HepG2 (cell line): ENCODE data around the gene PDK2. TPM values are rescaled to one million over a fixed set of nuclear protein-coding genes. Genes with fewer than 3 reads are reported as not detected.

ENCODE experiments used
- ADNP ChIP-seq: sonication (generic); formaldehyde crosslinking; IDR thresholded peaks from 2 replicates; pipeline ENCODE4 v1.4.0; 2020; ENCODE audit warnings: missing genetic modification reagents
- ARID4A ChIP-seq: sonication (generic); formaldehyde crosslinking; IDR thresholded peaks from 2 replicates; pipeline ENCODE4 v1.5.0; 2020; ENCODE audit warnings: mild to moderate bottlenecking, missing genetic modification reagents, borderline replicate concordance
- CC2D1A ChIP-seq: sonication (generic); formaldehyde crosslinking; IDR thresholded peaks from 2 replicates; pipeline ENCODE4 v1.8.1; 2023; ENCODE audit warnings: mild to moderate bottlenecking, missing genetic modification reagents
- E2F5 ChIP-seq: sonication (generic); formaldehyde crosslinking; conservative IDR thresholded peaks from 2 replicates; pipeline ENCODE4 v1.4.0; 2020; ENCODE audit warnings: missing genetic modification reagents
- EED ChIP-seq: sonication (generic); formaldehyde crosslinking; IDR thresholded peaks from 2 replicates; pipeline ENCODE4 v1.5.0; 2020; ENCODE audit warnings: mild to moderate bottlenecking, missing genetic modification reagents
- ESRRA ChIP-seq: sonication (generic); formaldehyde crosslinking; IDR thresholded peaks from 2 replicates; pipeline ENCODE4 v1.5.1; 2020; ENCODE audit warnings: mild to moderate bottlenecking, low read depth, missing genetic modification reagents
- FOSL1 ChIP-seq: sonication (generic); formaldehyde crosslinking; IDR thresholded peaks from 2 replicates; pipeline ENCODE4 v1.9.0; 2021; ENCODE audit warnings: missing genetic modification reagents, borderline replicate concordance
- HDAC2 ChIP-seq: sonication (generic); formaldehyde crosslinking; IDR thresholded peaks from 2 replicates; pipeline ENCODE4 v1.4.0; 2020; ENCODE audit warnings: missing genetic modification reagents
- IKZF4 ChIP-seq: sonication (generic); formaldehyde crosslinking; IDR thresholded peaks from 2 replicates; pipeline ENCODE4 v1.5.1; 2020; ENCODE audit warnings: borderline replicate concordance, mild to moderate bottlenecking, low read depth, missing genetic modification reagents; ENCODE audit errors: not compliant biosample characterization
- JUND ChIP-seq: sonication (generic); formaldehyde crosslinking; IDR thresholded peaks from 2 replicates; pipeline ENCODE4 v1.8.0; 2022; ENCODE audit warnings: mild to moderate bottlenecking, missing genetic modification reagents
- MYC ChIP-seq: sonication (generic); formaldehyde crosslinking; IDR thresholded peaks from 2 replicates; pipeline ENCODE4 v1.9.0; 2021; ENCODE audit warnings: missing genetic modification reagents, borderline replicate concordance
- MYNN ChIP-seq: sonication (generic); formaldehyde crosslinking; IDR thresholded peaks from 2 replicates; pipeline ENCODE4 v1.4.0; 2020; ENCODE audit warnings: mild to moderate bottlenecking, low read depth, missing genetic modification reagents
- SMARCC2 ChIP-seq: fragments of 450-650 bp; IDR thresholded peaks from 2 replicates; pipeline ENCODE4 v1.6.1; 2017; ENCODE audit warnings: antibody characterized with exemption, mild to moderate bottlenecking
- SP140L ChIP-seq: sonication (generic); formaldehyde crosslinking; IDR thresholded peaks from 2 replicates; pipeline ENCODE4 v1.4.0; 2020; ENCODE audit warnings: missing genetic modification reagents, borderline replicate concordance
- TOPORS ChIP-seq: sonication (generic); formaldehyde crosslinking; IDR thresholded peaks from 2 replicates; pipeline ENCODE4 v1.8.0; 2023; ENCODE audit warnings: mild to moderate bottlenecking, missing genetic modification reagents
- TRIM22 ChIP-seq: fragments of 450-650 bp; IDR thresholded peaks from 2 replicates; pipeline ENCODE4 v1.6.1; 2017
- ZNF143 ChIP-seq: sonication (generic); formaldehyde crosslinking; IDR thresholded peaks from 2 replicates; pipeline ENCODE4 v1.4.0; 2020; ENCODE audit warnings: missing genetic modification reagents
- ZNF251 ChIP-seq: sonication (generic); formaldehyde crosslinking; IDR thresholded peaks from 2 replicates; pipeline ENCODE4 v1.9.0; 2021; ENCODE audit warnings: mild to moderate bottlenecking, missing genetic modification reagents
- ZNF331 ChIP-seq: sonication (generic); formaldehyde crosslinking; IDR thresholded peaks from 2 replicates; pipeline ENCODE4 v1.4.0; 2020; ENCODE audit warnings: missing genetic modification reagents
- ZNF350 ChIP-seq: sonication (generic); formaldehyde crosslinking; IDR thresholded peaks from 2 replicates; pipeline ENCODE4 v1.4.0; 2020; ENCODE audit warnings: mild to moderate bottlenecking, low read depth, missing genetic modification reagents, borderline replicate concordance
- ZNF547 ChIP-seq: sonication (generic); formaldehyde crosslinking; IDR thresholded peaks from 2 replicates; pipeline ENCODE4 v1.5.1; 2020; ENCODE audit warnings: mild to moderate bottlenecking, missing genetic modification reagents
- polyA plus RNA-seq, 8 experiments: library from polyadenylated mRNA; depleted of rRNA in 3 of 8; stranded (reverse) in 7 of 8; unstranded in 1 of 8; fragments of >200 nt; fragmentation: Illumina TruSeq in 4 of 8; extraction: Trizol in 4 of 8; gene quantifications; 2 replicates each; pipeline versions ENCODE4 v1.2.1 to v1.2.3, GENCODE V29; 2011 to 2016; ENCODE audit warnings: low read depth in 4 of 8, missing spikeins in 1 of 8, mixed read lengths in 1 of 8; ENCODE audit not compliant: insufficient read depth in 1 of 8
- total RNA-seq, 5 experiments: library from RNA; depleted of rRNA; stranded (reverse); fragments of >200 nt; fragmentation: Illumina TruSeq; extraction: Trizol; gene quantifications; 2 replicates each; pipeline ENCODE4 v1.2.3, GENCODE V29; 2016; ENCODE audit warnings: low read depth in 1 of 5
- TF ChIP-seq, protein P1 (sequence below): sonication (generic); formaldehyde crosslinking; IDR thresholded peaks from 2 replicates; pipeline ENCODE4 v1.5.0; 2020; ENCODE audit warnings: mild to moderate bottlenecking, missing genetic modification reagents

PDK2 gene
- total and polyA plus RNA-seq, 2 of the 13 experiments (the other 11 are each of a cell fraction or from before 2014, with no cell fraction given) = 18.5 to 59.7 TPM

DNA sequence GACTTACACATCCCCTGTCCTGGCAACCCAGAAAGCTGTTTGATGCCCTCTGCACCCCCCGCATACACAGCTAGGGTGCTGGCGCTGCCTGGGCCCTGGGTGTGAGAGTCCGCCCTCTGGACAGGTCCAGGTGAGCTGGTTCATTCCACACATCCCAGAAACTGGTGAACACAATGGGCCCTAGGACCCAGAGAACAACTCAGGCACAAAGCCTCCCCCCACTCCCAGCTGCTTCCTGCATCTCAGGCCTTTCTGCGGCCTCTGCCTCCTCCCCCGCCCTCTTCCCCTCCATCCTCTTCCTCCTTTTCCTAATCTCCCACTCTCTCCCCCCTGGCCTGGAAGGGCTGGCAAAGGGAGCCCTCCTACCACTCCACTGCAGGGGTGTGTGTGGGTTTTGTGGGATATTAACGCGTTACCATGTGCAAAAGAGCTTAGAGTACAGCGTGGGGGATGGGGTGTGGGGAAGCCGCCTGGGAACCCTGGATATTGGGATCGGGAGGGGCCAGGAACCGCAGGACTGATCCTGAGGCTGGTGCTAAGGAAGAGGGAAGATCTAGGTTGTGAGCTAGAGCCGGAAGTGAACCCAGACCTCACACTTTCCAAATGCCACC is 56.9 kb downstream of the PDK2 start (continued):
- TF ChIP-seq MYNN (CRISPR knock-in tag) = no peak
- no peak for TF ChIP-seq FOSL1 (CRISPR knock-in tag)
- no peak for TF ChIP-seq IKZF4
- TF ChIP-seq HDAC2 (CRISPR knock-in tag) = peak; percentile 59; the same call in 1 of the 2 replicates
- no peak for TF ChIP-seq ZNF143 (CRISPR knock-in tag)
- no peak for TF ChIP-seq JUND (CRISPR knock-in tag)
- no peak for TF ChIP-seq CC2D1A (CRISPR knock-in tag)
- TF ChIP-seq ZNF331 (CRISPR knock-in tag) = peak; percentile 85; the same call in 1 of the 2 replicates
- no peak for TF ChIP-seq ZNF547
- TF ChIP-seq, protein P1, sequence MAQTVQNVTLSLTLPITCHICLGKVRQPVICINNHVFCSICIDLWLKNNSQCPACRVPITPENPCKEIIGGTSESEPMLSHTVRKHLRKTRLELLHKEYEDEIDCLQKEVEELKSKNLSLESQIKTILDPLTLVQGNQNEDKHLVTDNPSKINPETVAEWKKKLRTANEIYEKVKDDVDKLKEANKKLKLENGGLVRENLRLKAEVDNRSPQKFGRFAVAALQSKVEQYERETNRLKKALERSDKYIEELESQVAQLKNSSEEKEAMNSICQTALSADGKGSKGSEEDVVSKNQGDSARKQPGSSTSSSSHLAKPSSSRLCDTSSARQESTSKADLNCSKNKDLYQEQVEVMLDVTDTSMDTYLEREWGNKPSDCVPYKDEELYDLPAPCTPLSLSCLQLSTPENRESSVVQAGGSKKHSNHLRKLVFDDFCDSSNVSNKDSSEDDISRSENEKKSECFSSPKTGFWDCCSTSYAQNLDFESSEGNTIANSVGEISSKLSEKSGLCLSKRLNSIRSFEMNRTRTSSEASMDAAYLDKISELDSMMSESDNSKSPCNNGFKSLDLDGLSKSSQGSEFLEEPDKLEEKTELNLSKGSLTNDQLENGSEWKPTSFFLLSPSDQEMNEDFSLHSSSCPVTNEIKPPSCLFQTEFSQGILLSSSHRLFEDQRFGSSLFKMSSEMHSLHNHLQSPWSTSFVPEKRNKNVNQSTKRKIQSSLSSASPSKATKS (CRISPR knock-in tag) = no peak
- peak; percentile 76; the same call in 1 of the 2 replicates for TF ChIP-seq EED (CRISPR knock-in tag)
- peak; percentile 80 for TF ChIP-seq ARID4A (CRISPR knock-in tag)
- TF ChIP-seq ADNP (CRISPR knock-in tag) = peak; percentile 52; the same call in 1 of the 2 replicates
- TF ChIP-seq ESRRA (CRISPR knock-in tag) = 0 out of 2 replicates have a peak, but pooled peaks have one; percentile 66
- no peak for TF ChIP-seq TOPORS
- peak; percentile 63; the same call in 1 of the 2 replicates for TF ChIP-seq MYC (CRISPR knock-in tag)
- no peak for TF ChIP-seq SP140L (CRISPR knock-in tag)
- TF ChIP-seq TRIM22 = no peak
- no peak for TF ChIP-seq E2F5
- no peak for TF ChIP-seq SMARCC2
- TF ChIP-seq ZNF350 (CRISPR knock-in tag) = no peak
- TF ChIP-seq ZNF251 (CRISPR knock-in tag) = no peak
